ENCODE results near the gene SLC25A10. TPM values are rescaled to one million over a fixed set of nuclear protein-coding genes. Genes with fewer than 3 reads are reported as not detected.

SLC25A10 gene
- total and polyA plus RNA-seq, 2 donors (not counting 3 experiments of a cell fraction or from before 2014, with no cell fraction given), result 16.7 to 17.2 TPM

DNA sequence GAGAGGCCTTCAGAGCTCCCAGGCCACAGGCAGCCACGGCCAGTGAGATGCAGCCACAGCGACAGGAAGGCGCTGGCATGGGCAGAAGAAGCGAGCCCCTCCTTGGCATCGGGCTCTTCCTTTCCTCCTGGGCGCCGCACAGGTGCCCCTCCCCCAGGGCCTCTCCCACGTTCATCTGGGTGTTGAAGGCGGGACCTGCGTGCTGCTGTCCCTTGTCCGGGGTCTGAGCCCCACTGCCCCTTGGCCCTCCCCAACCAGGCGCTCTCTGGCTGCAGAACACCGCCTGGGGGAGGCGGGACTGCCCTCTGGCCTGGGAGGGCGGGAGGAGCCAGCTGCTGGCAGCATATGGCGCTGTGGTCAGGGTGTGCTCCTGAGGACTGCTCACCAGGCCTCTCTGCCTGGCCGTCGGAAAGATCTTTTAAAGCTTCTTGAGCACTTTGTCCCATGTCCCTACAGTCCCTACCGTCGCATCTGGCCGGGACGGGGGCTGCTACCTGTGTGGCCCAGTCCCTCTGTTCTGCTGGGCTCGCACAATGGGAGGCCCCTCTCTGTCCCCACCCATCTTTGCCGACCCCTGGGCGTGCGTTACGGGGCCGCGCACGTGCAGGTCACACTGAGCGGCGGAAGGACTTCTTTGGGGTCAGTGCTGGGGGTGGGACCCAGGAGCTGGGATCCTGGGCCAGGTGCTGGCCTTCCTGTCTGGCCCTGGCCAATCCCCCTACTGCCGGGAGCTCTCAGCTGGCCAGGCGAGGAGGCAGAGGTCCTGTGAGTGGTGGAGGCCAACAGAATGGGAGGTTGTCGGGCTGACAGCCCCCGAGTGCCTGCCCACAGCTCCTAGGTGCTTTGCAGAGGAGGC is 1.7 kb downstream of the SLC25A10 start:
- FAIRE-seq, result no peak
- no peak overlapping the region for H3K4me2 ChIP-seq (ENCODE audit: insufficient read depth, low read length)
- POLR2A ChIA-PET, result interaction anchor here (0.6 kb wide), 2 partner anchors 135 to 212 kb away, joined by 4 to 9 read pairs; no protein-coding TSS in a partner anchor

DNA sequence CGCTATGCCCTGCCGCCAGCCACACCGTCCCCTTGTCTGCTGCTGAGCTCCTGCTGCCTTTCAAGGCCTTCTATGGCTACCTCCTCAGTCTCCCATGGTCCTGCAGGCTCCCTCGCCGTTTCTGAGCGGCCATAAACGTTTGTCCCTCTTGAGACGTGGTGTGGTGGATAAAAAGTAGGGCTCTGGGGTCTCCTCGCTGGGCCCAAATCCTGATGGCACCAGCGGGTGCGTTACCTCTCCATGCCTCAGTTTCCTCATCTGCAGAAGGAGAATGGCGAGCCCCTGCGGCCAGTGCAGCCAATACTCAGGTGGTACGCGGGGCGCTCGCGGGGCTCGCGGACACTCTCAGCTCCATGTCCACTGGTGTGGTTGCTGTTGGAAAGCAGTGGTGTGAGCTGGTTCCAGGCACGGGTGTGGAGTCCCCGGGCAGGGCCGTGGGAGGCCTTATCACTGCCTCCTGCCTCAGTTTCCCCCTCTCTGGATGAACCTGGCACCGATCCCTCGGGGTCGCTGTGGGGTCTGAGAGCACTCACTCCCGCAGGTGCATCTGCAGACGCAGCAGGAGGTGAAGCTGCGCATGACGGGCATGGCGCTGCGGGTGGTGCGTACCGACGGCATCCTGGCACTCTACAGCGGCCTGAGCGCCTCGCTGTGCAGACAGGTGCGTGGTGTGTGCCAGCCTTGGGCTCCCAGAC is 2.5 kb downstream of the SLC25A10 start:
- no TSS peak for BruUV-seq (replicated peaks)
- Histone ChIP-seq H3K79me2 (ENCODE audit: control insufficient read depth, insufficient read depth, low read length) (no peaks in the 10 kb centered on the region), H3K9me1 (replicated peaks; ENCODE audit: control insufficient read depth, extremely low read depth, insufficient read depth, low read length) (no peaks in the 10 kb centered on the region), H3K4me3 (replicated peaks in 1 of 3; ENCODE audit: insufficient read depth in 1 of 3, low read depth in 1 of 3, low read length in 3 of 3) (no peak overlapping the region), H3K9ac (replicated peaks; ENCODE audit: extremely low read depth, insufficient read depth, low read length) (no peak overlapping the region), H3K9me3 (replicated peaks; ENCODE audit: control insufficient read depth, insufficient read depth, low read length) (no peaks in the 10 kb centered on the region), H3K4me2 (ENCODE audit: insufficient read depth, low read length) (no peak overlapping the region), H3K27me3 (ENCODE audit: control insufficient read depth in 2 of 2, insufficient read depth in 2 of 2, low read length in 2 of 2) (no peaks in the 10 kb centered on the region), H2AFZ (ENCODE audit: low read depth, low read length) (no peak overlapping the region), H4K20me1 (replicated peaks; ENCODE audit: control insufficient read depth, extremely low read depth, insufficient read depth, low read length) (no peaks in the 10 kb centered on the region), H3K4me1 (ENCODE audit: control insufficient read depth, extremely low read depth, insufficient read depth, low read length) (peaks cover 18% of the 10 kb centered on the region), H3K36me3 (ENCODE audit: control insufficient read depth in 2 of 2, extremely low read depth in 1 of 2, insufficient read depth in 2 of 2, low read length in 2 of 2) (no peaks in the 10 kb centered on the region), H3K27ac (ENCODE audit: insufficient read depth, low read depth, low read length) (no peak overlapping the region)
- intact Hi-C loops (cut with micrococcal nuclease), result no loop called here
- CTCF ChIA-PET, result interaction anchor here (1.7 kb wide), 1 partner anchor 11 kb away, joined by 5 read pairs; no protein-coding TSS in a partner anchor
- FAIRE-seq, result no peak
- no peak for DNase-seq (ENCODE audit: low read depth, low spot score)
- dilution Hi-C loops (cut with MboI; ENCODE audit: extremely low pct_ligation_motif_present, low sequenced_read_pairs), result no loop called here
- TF ChIP-seq EZH2 (IDR thresholded peaks at IDR 0.05; ENCODE audit: borderline replicate concordance, low read depth, low read length, severe bottlenecking) (no peak), MYC (IDR thresholded peaks at IDR 0.05; ENCODE audit: low read depth, low read length) (no peak), GATA2 (IDR thresholded peaks at IDR 0.05; ENCODE audit: insufficient read depth, insufficient read length, low read depth, low read length) (no peak)
- POLR2A ChIA-PET, result no interaction called here

More for the DNA sequence above, 1.7 kb downstream of the SLC25A10 start:
- H3K9me1 ChIP-seq (replicated peaks; ENCODE audit: control insufficient read depth, extremely low read depth, insufficient read depth, low read length), result no peaks in the 10 kb centered on the region
- CTCF ChIA-PET, result interaction anchor here (1.6 kb wide), 1 partner anchor 21 kb away, joined by 6 read pairs; no protein-coding TSS in a partner anchor
- no peak for DNase-seq (ENCODE audit: low read depth, low spot score)
- H3K27ac ChIP-seq (ENCODE audit: insufficient read depth, low read depth, low read length), result no peak overlapping the region
- H3K9me3 ChIP-seq (replicated peaks; ENCODE audit: control insufficient read depth, insufficient read depth, low read length), result no peaks in the 10 kb centered on the region
- no peaks in the 10 kb centered on the region for H3K79me2 ChIP-seq (ENCODE audit: control insufficient read depth, insufficient read depth, low read length)
- H3K4me1 ChIP-seq (ENCODE audit: control insufficient read depth, extremely low read depth, insufficient read depth, low read length), result peaks cover 18% of the 10 kb centered on the region
- no peaks in the 10 kb centered on the region for H3K27me3 ChIP-seq (ENCODE audit: control insufficient read depth in 2 of 2, insufficient read depth in 2 of 2, low read length in 2 of 2)
- H4K20me1 ChIP-seq (replicated peaks; ENCODE audit: control insufficient read depth, extremely low read depth, insufficient read depth, low read length), result no peaks in the 10 kb centered on the region
- H3K4me3 ChIP-seq (replicated peaks in 1 of 3; ENCODE audit: insufficient read depth in 1 of 3, low read depth in 1 of 3, low read length in 3 of 3), result no peak overlapping the region
- intact Hi-C loops (cut with micrococcal nuclease) (no loop called here), dilution Hi-C loops (cut with MboI; ENCODE audit: extremely low pct_ligation_motif_present, low sequenced_read_pairs) (no loop called here)
- no peak overlapping the region for H2AFZ ChIP-seq (ENCODE audit: low read depth, low read length)
- H3K9ac ChIP-seq (replicated peaks; ENCODE audit: extremely low read depth, insufficient read depth, low read length), result no peak overlapping the region
- no TSS peak for BruUV-seq (replicated peaks)
- no peaks in the 10 kb centered on the region for H3K36me3 ChIP-seq (ENCODE audit: control insufficient read depth in 2 of 2, extremely low read depth in 1 of 2, insufficient read depth in 2 of 2, low read length in 2 of 2)
- TF ChIP-seq MAX (IDR thresholded peaks at IDR 0.05; ENCODE audit: insufficient read depth, insufficient read length), result no peak
- TF ChIP-seq EZH2 (IDR thresholded peaks at IDR 0.05; ENCODE audit: borderline replicate concordance, low read depth, low read length, severe bottlenecking), result no peak
- no peak for TF ChIP-seq POLR2A (IDR thresholded peaks at IDR 0.05; ENCODE audit: low read depth, low read length)
- no peak for TF ChIP-seq GATA2 (IDR thresholded peaks at IDR 0.05; ENCODE audit: insufficient read depth, insufficient read length, low read depth, low read length)
